ENCODE data around the gene TXLNA. TPM values are rescaled to one million over a fixed set of nuclear protein-coding genes. Genes with fewer than 3 reads are reported as not detected.

Gene TXLNA
- total and polyA plus RNA-seq, 8 donors: 39.8 to 56.4 (median 46.8) TPM

GRCh38 chr1:32197074-32197473 lies 17.6 kb downstream of the TXLNA start:
- DNase-seq (peak in 1 of 4 donors; percentile 46), ATAC-seq (peak; percentile 70)
- no peak overlapping the region for H3K27ac ChIP-seq
- no peaks in the 10 kb centered on the region for H3K27me3 ChIP-seq
- peaks cover 14 to 25% of the 10 kb centered on the region in 2 donors for H3K4me1 ChIP-seq
- H3K9me3 ChIP-seq: no peaks in the 10 kb centered on the region
- no peak overlapping the region for H3K4me3 ChIP-seq
- peaks cover 4 to 68% of the 10 kb centered on the region in 2 donors for H3K36me3 ChIP-seq
- no peak for TF ChIP-seq CTCF (IDR thresholded peaks at IDR 0.05)
- intact Hi-C loops (cut with DNase I): no loop called here

GRCh38 chr1:32197837-32198236 lies 18.4 kb downstream of the TXLNA start:
- no peak for TF ChIP-seq CTCF (IDR thresholded peaks at IDR 0.05)
- DNase-seq: no peak
- Histone ChIP-seq H3K9me3 (no peaks in the 10 kb centered on the region), H3K36me3 (peaks cover 4 to 61% of the 10 kb centered on the region in 2 donors), H3K4me1 (peaks cover 14 to 26% of the 10 kb centered on the region in 2 donors), H3K27ac (no peak overlapping the region), H3K4me3 (no peak overlapping the region), H3K27me3 (no peaks in the 10 kb centered on the region)
- intact Hi-C loops (cut with DNase I): no loop called here
- no peak for ATAC-seq

- DNase-seq: peak in 1 of 4 donors; percentile 2
- Histone ChIP-seq H3K4me1 (peaks cover 14 to 26% of the 10 kb centered on the region in 2 donors), H3K27ac (no peak overlapping the region), H3K36me3 (peaks cover 4 to 55% of the 10 kb centered on the region in 2 donors), H3K4me3 (no peak overlapping the region), H3K9me3 (no peaks in the 10 kb centered on the region), H3K27me3 (no peaks in the 10 kb centered on the region)
- intact Hi-C loops (cut with DNase I): no loop called here
- no peak for ATAC-seq
- TF ChIP-seq CTCF (IDR thresholded peaks at IDR 0.05): no peak
These were observed 19.0 kb downstream of the TXLNA start for GRCh38 chr1:32198237-32199042.

- H3K4me3 ChIP-seq: no peak overlapping the region
- H3K9me3 ChIP-seq: no peaks in the 10 kb centered on the region
- intact Hi-C loops (cut with DNase I): no loop called here
- no peak for TF ChIP-seq CTCF (IDR thresholded peaks at IDR 0.05)
- H3K27ac ChIP-seq: peak overlapping the region in 1 of 2 donors; percentile 73
- H3K4me1 ChIP-seq: peaks cover 14 to 26% of the 10 kb centered on the region in 2 donors
- H3K27me3 ChIP-seq: no peaks in the 10 kb centered on the region
- ATAC-seq (no peak), DNase-seq (peak in 1 of 4 donors; percentile 0)
- H3K36me3 ChIP-seq: peaks cover 4 to 47% of the 10 kb centered on the region in 2 donors
These were observed 19.7 kb downstream of the TXLNA start for GRCh38 chr1:32199043-32199716.

- peak in 1 of 4 donors; percentile 61 for DNase-seq
- peak overlapping the region; percentile 64 to 73 for H3K27ac ChIP-seq
- H3K36me3 ChIP-seq: peaks cover 4 to 42% of the 10 kb centered on the region in 2 donors
- intact Hi-C loops (cut with DNase I): no loop called here
- H3K4me1 ChIP-seq: peaks cover 14 to 26% of the 10 kb centered on the region in 2 donors
- H3K9me3 ChIP-seq: no peaks in the 10 kb centered on the region
- ATAC-seq: no peak
- no peak for TF ChIP-seq CTCF (IDR thresholded peaks at IDR 0.05)
- H3K27me3 ChIP-seq: no peaks in the 10 kb centered on the region
- H3K4me3 ChIP-seq: peak overlapping the region in 1 of 2 donors; percentile 64
These were observed 20.2 kb downstream of the TXLNA start for GRCh38 chr1:32199717-32200072.

Measured in left lung (tissue), 10 donors.